HFF-Myc (cell line): ENCODE measurements around the gene GRM8.
A peak's percentile ranks its signal among the peaks of the same experiment; 100 is the strongest.

Experiments used
- DNase-seq: peaks from one replicate; pipeline ENCODE4 v3.0.0-alpha.2; 2011; ENCODE audit warnings: low read depth; ENCODE audit errors: extremely low read depth
- H3K4me3 ChIP-seq: replicated peaks from 2 replicates; pipeline ENCODE4 v1.5.1; 2011; ENCODE audit warnings: low read depth, mild to moderate bottlenecking, control low read depth, low read length
- CTCF ChIP-seq: IDR thresholded peaks from 2 replicates; pipeline ENCODE4 v1.5.1; 2012; ENCODE audit warnings: mild to moderate bottlenecking, low read depth, low read length, control low read depth; ENCODE audit errors: missing control alignments

The GRM8 gene

DNA sequence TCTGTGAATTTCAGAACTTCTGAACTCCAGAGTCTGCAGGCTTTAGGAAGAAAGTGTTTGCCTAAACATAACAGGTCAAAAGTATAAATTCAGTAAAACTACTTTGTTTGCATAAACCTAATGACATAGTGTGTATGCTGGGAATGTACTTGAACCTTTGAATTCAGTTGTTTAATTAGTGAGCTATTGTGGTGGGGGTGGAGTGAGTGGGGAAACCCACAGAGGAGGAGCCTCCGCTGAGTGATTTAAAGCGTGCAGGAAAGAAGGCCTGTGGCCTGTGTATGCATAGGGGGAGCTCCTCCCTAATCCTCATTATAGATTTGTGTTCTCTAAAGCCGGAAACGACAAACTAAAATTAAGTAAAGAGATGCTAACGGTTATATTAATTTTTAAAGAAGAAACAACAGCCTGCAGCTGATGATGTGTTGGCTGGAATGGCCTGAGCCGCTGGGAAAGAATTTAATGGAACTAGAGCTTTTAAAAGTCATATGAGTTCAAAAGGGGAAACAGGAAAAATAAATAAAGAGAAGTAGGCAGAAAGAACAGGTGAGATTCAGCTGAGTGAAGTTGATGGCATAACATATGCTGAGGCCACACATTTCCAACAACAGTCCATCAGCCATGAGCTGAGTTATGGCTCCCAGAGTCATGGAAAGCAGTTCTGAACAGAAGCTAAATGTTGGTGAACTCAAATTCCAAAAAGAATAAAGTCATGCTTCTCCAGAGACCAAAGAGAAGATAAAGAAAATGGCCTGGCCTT, 595.0 kb downstream of the GRM8 start:
- no peak for TF ChIP-seq CTCF
- no peak for DNase-seq
- no peak overlapping the region for H3K4me3 ChIP-seq

GRCh38 chr7:126657137-126657536, 595.6 kb downstream of the GRM8 start:
- no peak overlapping the region for H3K4me3 ChIP-seq
- DNase-seq: no peak
- TF ChIP-seq CTCF: no peak

DNA sequence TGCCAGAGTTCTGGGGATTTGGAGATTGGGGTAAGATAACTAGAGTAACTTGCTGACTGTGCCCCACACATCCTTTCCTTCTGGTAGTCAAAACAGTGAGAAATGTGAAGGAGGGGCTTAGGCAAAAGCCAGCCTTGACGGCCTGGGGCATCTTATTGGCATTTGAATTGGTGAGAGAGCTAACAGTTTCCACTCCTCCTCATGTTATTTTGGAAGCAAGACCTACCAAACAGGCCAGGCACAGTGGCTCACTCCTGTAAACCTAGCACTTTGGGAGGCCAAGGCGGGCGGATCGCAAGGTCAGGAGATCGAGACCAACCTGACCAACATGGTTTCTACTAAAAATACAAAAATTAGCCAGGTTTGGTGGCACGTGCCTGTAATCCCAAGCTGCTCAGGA, 596.6 kb downstream of the GRM8 start:
- no peak for TF ChIP-seq CTCF
- no peak overlapping the region for H3K4me3 ChIP-seq
- DNase-seq: no peak

DNA sequence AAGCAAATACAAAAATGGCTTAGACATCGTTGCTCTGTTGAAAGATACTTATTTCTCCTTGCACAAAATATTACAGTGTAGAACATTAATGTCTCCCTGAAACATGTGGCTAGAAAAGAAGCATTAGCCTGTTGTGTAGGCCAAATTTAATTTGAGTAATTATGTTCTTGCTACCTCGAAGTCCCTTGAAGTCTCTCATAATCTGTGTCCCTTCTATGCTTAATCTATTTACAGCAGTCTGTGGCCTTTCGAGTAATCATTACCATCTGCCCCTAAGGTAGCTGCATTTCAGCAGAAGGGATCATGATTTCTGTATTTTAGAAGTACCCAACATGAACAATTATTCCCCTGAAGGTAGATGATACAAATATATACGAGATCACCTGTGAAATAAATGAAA, 615.2 kb downstream of the GRM8 start:
- no peak for DNase-seq
- no peak for TF ChIP-seq CTCF

DNA sequence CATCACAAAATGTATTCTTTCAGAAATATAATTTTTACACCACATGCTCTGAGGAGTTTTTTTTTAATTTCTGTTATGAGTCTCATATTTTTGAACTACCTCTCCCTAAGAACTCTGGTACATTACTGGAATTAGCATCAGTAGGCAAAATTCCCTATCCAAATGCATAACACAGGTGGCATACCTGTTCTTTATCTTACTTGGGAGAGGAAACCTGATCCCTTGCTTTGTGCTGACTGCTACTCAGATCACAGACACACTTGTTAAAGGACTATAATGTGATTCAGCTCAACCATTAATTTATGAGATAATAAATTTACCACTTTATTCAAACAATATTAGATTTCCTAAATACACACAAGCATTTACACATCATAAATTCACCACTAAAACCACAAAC, 617.2 kb downstream of the GRM8 start:
- no peak for DNase-seq
- TF ChIP-seq CTCF: no peak
- no peak overlapping the region for H3K4me3 ChIP-seq

More for the DNA sequence above, 615.2 kb downstream of the GRM8 start:
- H3K4me3 ChIP-seq: no peak overlapping the region

DNA sequence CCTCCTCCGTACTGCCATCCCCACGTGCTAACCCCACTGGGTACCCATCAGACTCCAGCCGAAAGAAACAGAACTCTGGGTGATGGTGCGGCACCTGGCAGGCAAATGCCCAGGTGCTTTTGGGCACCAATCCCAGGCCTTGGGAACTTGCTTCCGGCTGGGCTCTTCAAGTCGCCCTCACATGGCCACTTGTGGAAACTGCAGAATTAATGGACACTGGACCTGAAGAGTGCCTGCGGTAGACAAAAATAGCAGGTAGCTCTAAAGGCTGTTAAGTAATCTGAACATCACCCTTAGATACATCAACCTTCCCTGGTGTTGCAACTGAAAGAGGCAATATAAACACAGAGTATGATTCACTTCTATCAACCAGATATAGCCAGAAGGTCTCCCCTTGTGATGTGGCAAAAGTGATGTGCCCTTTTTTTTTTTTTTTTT, 644.4 kb downstream of the GRM8 start:
- peak; percentile 23 for TF ChIP-seq CTCF
- no peak for DNase-seq

GRCh38 chr7:126606331-126606730, 646.4 kb downstream of the GRM8 start:
- no peak for DNase-seq
- no peak for TF ChIP-seq CTCF
- no peak overlapping the region for H3K4me3 ChIP-seq

More for the DNA sequence above, 644.4 kb downstream of the GRM8 start:
- no peak overlapping the region for H3K4me3 ChIP-seq
